Measurements from ENCODE around the gene SMIM44. TPM values are rescaled to one million over a fixed set of nuclear protein-coding genes. Genes with fewer than 3 reads are reported as not detected.
A peak's percentile ranks its signal among the peaks of the same experiment; 100 is the strongest.

SMIM44 gene
- total RNA-seq, 2 donors from 2014 or later = not detected

DNA sequence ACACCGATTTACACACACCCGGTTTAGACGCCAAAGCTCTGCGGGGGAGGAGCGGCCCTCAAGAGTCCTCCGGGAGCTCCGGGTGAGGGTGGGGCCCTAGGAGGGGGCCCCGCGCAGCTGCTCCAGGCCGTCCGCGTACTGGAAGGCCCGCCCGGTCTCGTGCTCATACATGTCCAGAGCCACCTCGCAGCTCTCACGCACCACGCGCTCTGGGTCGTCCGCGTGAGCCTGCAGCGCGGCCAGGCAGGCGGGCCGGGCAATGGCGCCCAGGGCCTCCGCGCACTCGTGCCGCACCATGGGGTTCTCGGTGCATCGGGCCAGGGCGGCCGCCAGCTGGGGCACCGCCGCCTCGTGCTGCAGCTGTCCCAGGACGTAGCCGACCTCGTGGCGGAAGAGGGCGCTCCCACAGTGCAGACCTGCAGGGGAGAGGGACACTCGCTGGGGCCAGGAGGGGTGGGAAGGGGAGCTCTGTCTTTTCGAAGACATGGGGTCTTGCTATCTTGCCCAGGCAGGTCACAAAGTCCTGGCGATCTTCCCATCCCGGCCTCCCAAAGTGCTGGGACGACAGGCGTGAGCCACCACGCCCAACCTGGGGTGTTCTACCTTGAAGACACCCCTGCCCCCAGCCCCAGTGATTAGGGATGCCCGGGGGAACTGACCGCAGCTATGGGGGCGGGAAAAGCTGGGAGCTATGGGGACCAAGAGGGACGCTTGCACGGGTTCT is 8.3 kb upstream of the SMIM44 start:
- no peaks in the 10 kb centered on the region for H3K27me3 Mint-ChIP-seq (ENCODE audit: low read depth)
- DNase-seq (no peak), ATAC-seq (replicated peaks in 1 of 2) (no peak)
- H3K9me3 Mint-ChIP-seq = no peaks in the 10 kb centered on the region
- no peak overlapping the region for H3K27ac Mint-ChIP-seq
- peaks cover 7% of the 10 kb centered on the region for H3K4me1 Mint-ChIP-seq (ENCODE audit: low read depth)
- H3K4me3 Mint-ChIP-seq = no peak overlapping the region
- H3K36me3 Mint-ChIP-seq (ENCODE audit: insufficient read depth in 2 of 2) = peaks cover 0 to 8% of the 10 kb centered on the region in 2 donors

DNA sequence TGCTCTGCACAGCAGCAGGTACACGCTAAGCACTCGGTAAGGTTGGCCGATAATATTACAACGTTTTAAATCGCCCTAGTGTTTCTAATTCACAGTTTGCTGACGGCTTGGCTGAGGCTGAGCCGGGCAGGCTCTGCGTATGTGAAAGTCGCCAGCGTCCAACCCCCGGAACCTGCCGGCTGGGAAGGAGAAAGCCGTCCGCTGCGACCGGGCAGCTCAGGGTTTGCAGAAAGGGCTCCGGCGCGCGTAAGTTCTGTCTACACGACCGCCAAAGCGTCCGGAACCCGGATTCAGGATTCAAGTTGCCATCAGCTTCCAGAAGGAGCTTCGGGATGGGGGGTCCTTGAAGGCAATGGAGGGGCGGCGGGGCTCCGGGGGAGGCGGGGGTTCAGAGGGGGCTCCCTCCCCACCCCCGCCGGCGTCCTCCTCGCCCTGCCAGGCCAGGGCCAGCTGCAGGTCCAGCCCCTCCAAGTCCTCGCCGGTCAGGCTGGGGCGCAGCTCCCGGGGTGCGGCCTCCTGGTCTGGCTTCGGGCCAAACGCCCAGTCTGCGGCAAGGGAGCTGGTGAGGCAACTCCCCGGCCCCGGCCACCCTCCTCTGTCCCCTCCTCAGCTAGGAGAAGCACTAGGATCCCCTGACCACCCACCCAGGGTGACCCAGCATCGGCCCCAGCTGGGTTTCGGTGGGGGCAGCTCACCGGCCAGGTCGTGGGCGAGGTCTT is 575 bp downstream of the SMIM44 start:
- Mint-ChIP-seq H3K27ac (no peak overlapping the region), H3K36me3 (ENCODE audit: insufficient read depth in 2 of 2) (no peaks in the 10 kb centered on the region), H3K4me1 (ENCODE audit: low read depth) (peaks cover 8% of the 10 kb centered on the region), H3K4me3 (no peak overlapping the region), H3K9me3 (no peaks in the 10 kb centered on the region), H3K27me3 (ENCODE audit: low read depth) (peaks cover 5% of the 10 kb centered on the region)
- ATAC-seq (replicated peaks in 1 of 2) (no peak), DNase-seq (no peak)

DNA sequence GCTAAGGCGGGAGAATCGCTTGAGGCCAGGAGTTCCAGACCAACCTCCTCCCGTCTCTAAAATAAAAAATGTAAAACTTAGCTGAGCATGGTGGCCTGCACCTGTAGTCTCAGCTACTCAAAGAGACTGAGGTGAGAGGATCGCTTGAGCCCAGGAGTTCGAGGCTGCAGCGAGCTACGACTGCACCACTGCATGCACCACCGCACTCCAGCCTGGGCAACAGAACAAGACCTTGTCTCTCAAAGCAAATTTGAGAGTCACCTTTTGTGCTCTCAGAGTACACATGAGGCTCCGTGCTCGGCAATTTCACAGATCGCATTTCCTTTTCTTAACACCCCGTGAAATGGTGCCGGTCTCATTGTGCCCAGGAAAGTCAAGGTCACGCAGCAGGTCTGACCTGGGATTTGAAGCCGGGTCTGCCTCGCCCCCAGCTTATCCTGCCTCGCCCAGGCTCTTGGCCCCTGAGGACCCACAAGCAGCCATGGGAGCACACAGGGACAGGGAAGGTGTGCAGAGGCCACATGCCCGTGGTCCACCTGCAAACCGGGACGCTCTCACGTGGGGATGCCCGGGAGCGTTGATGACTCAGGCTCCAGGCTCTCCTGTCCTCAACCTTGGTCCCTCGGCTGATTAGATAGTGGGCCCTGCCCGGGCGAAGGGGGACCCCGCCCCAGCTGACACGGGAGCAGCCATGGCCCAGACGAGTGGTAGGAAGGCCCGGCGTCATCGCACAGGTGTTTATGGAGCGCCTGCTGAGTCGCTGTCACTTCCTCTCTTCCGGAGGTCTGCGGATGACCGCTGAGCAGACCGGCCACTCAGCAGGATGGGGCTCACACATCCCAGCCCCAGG is 1.8 kb downstream of the SMIM44 start:
- no peaks in the 10 kb centered on the region for H3K9me3 Mint-ChIP-seq
- H3K4me1 Mint-ChIP-seq (ENCODE audit: low read depth) = peaks cover 8% of the 10 kb centered on the region
- ATAC-seq (replicated peaks in 1 of 2) = no peak
- H3K27ac Mint-ChIP-seq = no peak overlapping the region
- H3K4me3 Mint-ChIP-seq = no peak overlapping the region
- H3K36me3 Mint-ChIP-seq (ENCODE audit: insufficient read depth in 2 of 2) = no peaks in the 10 kb centered on the region
- no peak for DNase-seq
- peaks cover 5% of the 10 kb centered on the region for H3K27me3 Mint-ChIP-seq (ENCODE audit: low read depth)

DNA sequence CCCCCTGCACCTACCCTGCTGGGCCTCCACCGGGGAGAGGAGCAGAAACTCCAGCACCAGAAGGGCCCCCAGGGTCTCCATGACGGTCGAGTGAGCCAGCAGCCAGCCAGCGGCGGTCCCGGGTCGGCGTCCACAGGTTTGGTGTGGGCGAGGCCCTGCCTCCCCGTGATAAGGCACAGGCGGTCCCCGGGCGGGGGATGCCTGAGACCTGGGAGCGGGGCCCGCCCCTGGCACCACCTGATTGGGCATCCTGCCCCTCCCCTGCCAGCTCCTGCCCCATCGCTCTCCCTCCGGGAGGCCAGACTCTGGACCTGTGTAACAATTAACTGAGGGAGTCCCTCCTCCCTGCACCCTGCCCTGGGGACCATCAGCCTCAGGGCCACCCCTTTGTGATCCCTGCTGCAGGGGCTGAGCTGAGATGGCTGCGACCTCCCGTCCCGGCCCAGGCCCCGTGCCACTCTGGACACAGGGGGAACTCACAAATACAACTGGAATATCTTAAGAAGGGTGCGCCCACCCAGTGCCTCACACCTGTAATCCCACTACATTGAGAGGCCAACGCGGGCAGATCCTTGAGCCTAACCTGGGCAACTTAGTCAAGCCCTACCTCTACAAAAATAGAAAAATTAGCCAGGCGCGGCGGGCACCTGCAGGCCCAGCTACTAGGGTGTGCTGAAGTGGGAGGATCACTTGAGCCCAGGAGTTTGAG is 2.7 kb downstream of the SMIM44 start, which contains the start of gene SMIM24:
Gene SMIM24, minus strand, starts transcription at position 143 of the 709 bp plus-strand sequence. Its CDS starts 62 bp downstream, at position 81.
- peaks cover 5% of the 10 kb centered on the region for H3K27me3 Mint-ChIP-seq (ENCODE audit: low read depth)
- H3K4me3 Mint-ChIP-seq = peak within 1 kb of the TSS in 1 of 2 donors; percentile 10
- ATAC-seq (replicated peaks in 1 of 2) = no peak
- H3K4me1 Mint-ChIP-seq (ENCODE audit: low read depth) = peaks cover 8% of the 10 kb centered on the region
- no peaks in the 10 kb centered on the region for H3K9me3 Mint-ChIP-seq
- no peak within 1 kb of the TSS for H3K27ac Mint-ChIP-seq
- no peak for DNase-seq
- H3K36me3 Mint-ChIP-seq (ENCODE audit: insufficient read depth in 2 of 2) = no peaks in the 10 kb centered on the region

DNA sequence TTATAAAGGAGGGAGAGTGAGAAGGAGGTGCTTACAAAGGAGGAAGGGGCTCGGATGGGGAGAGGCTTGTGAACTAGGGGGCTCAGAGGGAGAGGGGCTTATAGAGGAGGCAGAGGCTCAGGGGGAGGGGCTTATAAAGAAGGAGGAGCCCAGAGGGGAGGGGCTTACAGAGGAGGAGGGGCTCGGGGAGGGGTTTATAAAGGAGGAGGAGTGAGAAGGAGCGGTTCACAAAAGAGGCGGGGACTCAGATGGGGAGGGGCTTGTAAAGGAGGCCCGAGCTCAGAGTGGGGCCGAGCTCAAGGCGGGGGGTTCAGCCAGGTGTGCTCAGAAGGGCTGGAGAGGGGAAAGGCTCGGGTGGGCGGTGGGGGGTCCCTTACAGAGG is 3.4 kb downstream of the SMIM44 start:
- H3K27ac Mint-ChIP-seq = no peak overlapping the region
- peaks cover 8% of the 10 kb centered on the region for H3K4me1 Mint-ChIP-seq (ENCODE audit: low read depth)
- H3K4me3 Mint-ChIP-seq = peak overlapping the region in 1 of 2 donors; percentile 10
- no peaks in the 10 kb centered on the region for H3K9me3 Mint-ChIP-seq
- no peaks in the 10 kb centered on the region for H3K36me3 Mint-ChIP-seq (ENCODE audit: insufficient read depth in 2 of 2)
- peaks cover 5% of the 10 kb centered on the region for H3K27me3 Mint-ChIP-seq (ENCODE audit: low read depth)
- peak; percentile 23 to 46 for ATAC-seq (replicated peaks in 1 of 2)
- peak; percentile 32 to 48 for DNase-seq

GRCh38 chr19:3479177-3479833 is 3.9 kb downstream of the SMIM44 start:
- Mint-ChIP-seq H3K27me3 (ENCODE audit: low read depth) (peaks cover 5% of the 10 kb centered on the region), H3K36me3 (ENCODE audit: insufficient read depth in 2 of 2) (no peaks in the 10 kb centered on the region), H3K4me3 (peak overlapping the region in 1 of 2 donors; percentile 75), H3K4me1 (ENCODE audit: low read depth) (peaks cover 8% of the 10 kb centered on the region), H3K9me3 (no peaks in the 10 kb centered on the region), H3K27ac (no peak overlapping the region)
- peak; percentile 53 to 62 for ATAC-seq (replicated peaks in 1 of 2)
- peak; percentile 50 to 51 for DNase-seq

DNA sequence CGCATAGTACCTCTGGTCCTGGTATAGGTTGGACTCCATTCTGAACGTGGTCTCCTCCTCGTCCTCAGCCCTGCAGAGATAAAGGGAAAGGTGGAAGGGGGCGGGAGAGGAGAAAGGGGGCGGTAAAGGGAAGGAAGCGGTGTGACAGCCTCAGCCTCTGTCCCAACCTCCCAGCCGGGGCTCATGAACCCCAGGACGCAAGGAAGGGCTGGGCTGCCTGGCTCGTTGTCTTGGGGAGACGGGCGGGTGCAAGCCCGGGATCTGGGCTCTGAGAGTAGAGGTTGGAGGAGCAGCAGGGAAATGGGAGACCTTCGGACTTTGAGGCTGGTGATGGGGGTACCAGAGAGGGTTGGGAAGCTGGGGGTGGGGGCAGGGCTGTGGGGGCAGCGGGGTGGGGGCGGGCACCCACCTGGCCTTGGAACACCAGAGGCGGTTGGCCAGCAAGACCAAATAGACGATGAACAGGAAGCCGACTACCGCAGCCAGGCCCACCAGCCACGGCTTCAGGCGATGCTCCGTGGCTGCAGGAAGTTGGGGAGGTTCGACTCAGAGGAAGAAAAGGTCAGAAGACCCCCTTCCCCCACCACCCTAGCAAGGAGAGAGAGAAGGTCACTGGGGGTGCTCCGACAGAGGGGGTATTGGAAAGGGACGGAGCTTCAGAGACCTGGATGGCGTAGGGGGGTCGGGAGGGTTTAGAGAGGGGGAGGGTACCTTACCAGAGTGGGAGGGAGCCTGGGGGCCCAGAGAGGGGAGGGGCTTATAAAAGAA is 4.6 kb downstream of the SMIM44 start:
- no peaks in the 10 kb centered on the region for H3K9me3 Mint-ChIP-seq
- peaks cover 5% of the 10 kb centered on the region for H3K27me3 Mint-ChIP-seq (ENCODE audit: low read depth)
- H3K36me3 Mint-ChIP-seq (ENCODE audit: insufficient read depth in 2 of 2) = no peaks in the 10 kb centered on the region
- peak overlapping the region; percentile 66 to 75 for H3K4me3 Mint-ChIP-seq
- peak in 1 of 2 donors; percentile 12 for DNase-seq
- H3K27ac Mint-ChIP-seq = no peak overlapping the region
- peaks cover 8% of the 10 kb centered on the region for H3K4me1 Mint-ChIP-seq (ENCODE audit: low read depth)
- peak; percentile 12 to 21 for ATAC-seq (replicated peaks in 1 of 2)

GRCh38 chr19:3477951-3478350 is 5.3 kb downstream of the SMIM44 start:
- H3K27ac Mint-ChIP-seq = no peak overlapping the region
- H3K4me1 Mint-ChIP-seq (ENCODE audit: low read depth) = peaks cover 8% of the 10 kb centered on the region
- peak overlapping the region in 1 of 2 donors; percentile 52 for H3K4me3 Mint-ChIP-seq
- no peaks in the 10 kb centered on the region for H3K36me3 Mint-ChIP-seq (ENCODE audit: insufficient read depth in 2 of 2)
- ATAC-seq (replicated peaks in 1 of 2) (no peak), DNase-seq (no peak)
- no peaks in the 10 kb centered on the region for H3K9me3 Mint-ChIP-seq
- peaks cover 5% of the 10 kb centered on the region for H3K27me3 Mint-ChIP-seq (ENCODE audit: low read depth)

DNA sequence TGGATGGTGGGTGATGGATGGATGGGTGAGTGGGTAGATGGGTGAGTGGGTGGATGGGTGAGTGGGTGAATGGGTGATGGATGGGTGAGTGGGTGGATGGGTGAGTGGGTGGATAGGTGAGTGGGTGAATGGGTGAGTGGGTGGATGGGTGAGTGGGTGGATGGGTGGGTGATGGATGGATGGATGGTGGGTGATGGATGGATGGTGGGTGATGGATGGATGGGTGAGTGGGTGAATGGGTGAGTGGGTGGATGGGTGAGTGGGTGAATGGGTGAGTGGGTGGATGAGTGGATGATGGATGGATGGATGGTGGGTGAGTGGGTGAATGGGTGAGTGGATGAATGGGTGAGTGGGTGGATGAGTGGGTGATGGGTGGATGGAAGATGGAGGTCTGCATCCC is 5.7 kb downstream of the SMIM44 start:
- H3K27me3 Mint-ChIP-seq (ENCODE audit: low read depth) = peaks cover 5% of the 10 kb centered on the region
- DNase-seq (no peak), ATAC-seq (replicated peaks in 1 of 2) (no peak)
- H3K27ac Mint-ChIP-seq = no peak overlapping the region
- no peaks in the 10 kb centered on the region for H3K9me3 Mint-ChIP-seq
- H3K4me3 Mint-ChIP-seq = no peak overlapping the region
- H3K36me3 Mint-ChIP-seq (ENCODE audit: insufficient read depth in 2 of 2) = no peaks in the 10 kb centered on the region
- peaks cover 8% of the 10 kb centered on the region for H3K4me1 Mint-ChIP-seq (ENCODE audit: low read depth)

DNA sequence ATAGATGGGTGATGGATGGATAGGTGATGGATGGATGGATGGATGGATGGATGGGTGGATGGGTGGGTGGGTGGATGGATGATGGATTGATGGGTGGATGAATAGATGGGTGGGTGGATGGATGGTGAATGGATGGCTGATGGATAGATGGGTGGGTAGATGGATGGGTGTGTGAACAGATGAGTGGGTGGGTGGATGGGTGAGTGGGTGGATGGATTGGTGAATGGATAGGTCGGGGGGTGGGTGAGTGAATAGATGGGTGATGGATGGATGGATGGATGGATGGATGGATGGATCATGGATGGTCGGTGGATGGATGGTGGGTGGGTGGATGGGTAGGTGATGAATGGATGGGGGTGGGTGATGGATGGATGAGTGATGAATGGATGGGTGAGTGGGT is 6.4 kb downstream of the SMIM44 start:
- no peak for ATAC-seq (replicated peaks in 1 of 2)
- Mint-ChIP-seq H3K27me3 (ENCODE audit: low read depth) (peaks cover 5% of the 10 kb centered on the region), H3K27ac (no peak overlapping the region), H3K9me3 (no peaks in the 10 kb centered on the region), H3K4me3 (no peak overlapping the region), H3K36me3 (ENCODE audit: insufficient read depth in 2 of 2) (no peaks in the 10 kb centered on the region), H3K4me1 (ENCODE audit: low read depth) (peaks cover 8% of the 10 kb centered on the region)
- DNase-seq = no peak

DNA sequence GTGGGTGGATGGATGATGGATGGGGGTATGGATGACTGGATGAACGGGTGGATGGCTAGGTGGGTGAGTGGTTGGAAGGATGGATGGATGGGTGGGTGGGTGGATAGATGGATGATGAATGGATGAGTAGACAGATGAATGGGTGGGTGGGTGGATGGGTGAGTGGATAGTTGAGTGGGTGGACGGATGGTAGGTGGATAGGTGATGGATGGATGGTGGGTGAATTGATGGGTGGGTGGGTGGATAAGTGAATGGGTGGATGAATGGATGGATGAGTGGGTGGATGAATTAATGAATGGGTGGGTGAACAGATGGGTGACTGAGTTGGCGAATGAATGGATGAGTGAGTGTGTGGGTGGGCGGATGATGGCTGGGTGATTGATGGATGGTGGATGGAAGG is 7.8 kb downstream of the SMIM44 start:
- Mint-ChIP-seq H3K27me3 (ENCODE audit: low read depth) (peaks cover 5% of the 10 kb centered on the region), H3K9me3 (no peaks in the 10 kb centered on the region), H3K27ac (no peak overlapping the region), H3K4me1 (ENCODE audit: low read depth) (peaks cover 8% of the 10 kb centered on the region), H3K4me3 (no peak overlapping the region), H3K36me3 (ENCODE audit: insufficient read depth in 2 of 2) (no peaks in the 10 kb centered on the region)
- no peak for ATAC-seq (replicated peaks in 1 of 2)
- DNase-seq = no peak

DNA sequence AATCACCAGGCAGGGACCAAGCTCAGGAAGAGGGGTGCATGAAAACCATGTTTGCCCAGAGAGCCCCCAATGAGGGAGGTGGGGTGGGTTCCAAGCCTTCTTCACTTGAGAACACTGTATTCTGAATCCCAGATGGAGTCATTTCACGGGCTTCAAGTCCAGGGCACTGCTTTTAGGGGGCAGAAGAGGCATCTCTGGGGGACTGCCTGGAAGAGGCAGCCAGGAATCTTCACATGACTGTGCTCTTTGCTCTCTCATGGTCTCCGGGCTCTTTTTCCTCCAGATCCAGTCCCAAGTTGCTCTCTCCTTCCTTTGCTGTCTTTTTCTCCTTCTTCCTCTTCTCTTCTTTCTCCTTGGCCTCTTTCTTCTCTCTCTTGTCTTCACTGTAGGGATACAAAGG is 8.6 kb downstream of the SMIM44 start:
- no peak for DNase-seq
- no peak for ATAC-seq (replicated peaks in 1 of 2)
- Mint-ChIP-seq H3K27ac (no peak overlapping the region), H3K27me3 (ENCODE audit: low read depth) (peaks cover 5% of the 10 kb centered on the region), H3K9me3 (no peaks in the 10 kb centered on the region), H3K4me3 (no peak overlapping the region), H3K36me3 (ENCODE audit: insufficient read depth in 2 of 2) (no peaks in the 10 kb centered on the region), H3K4me1 (ENCODE audit: low read depth) (peaks cover 8% of the 10 kb centered on the region)

Data from activated T-cell treated with anti-CD3 and anti-CD28 coated beads, Interleukin-2, amount 50 U/mL, for 72 hours (primary cell).